Amniotic epithelial cell (primary cell): ENCODE data around the gene VPS41.
"Not testable (repeated sequence)": the region's sequence is repeated elsewhere in the genome, so short reads cannot be mapped to it uniquely, and the experiment has no call there.

Experiments used
- DNase-seq: peaks from one replicate; pipeline ENCODE4 v3.0.0-alpha.2; 2010; ENCODE audit warnings: low read depth

VPS41 gene

DNA sequence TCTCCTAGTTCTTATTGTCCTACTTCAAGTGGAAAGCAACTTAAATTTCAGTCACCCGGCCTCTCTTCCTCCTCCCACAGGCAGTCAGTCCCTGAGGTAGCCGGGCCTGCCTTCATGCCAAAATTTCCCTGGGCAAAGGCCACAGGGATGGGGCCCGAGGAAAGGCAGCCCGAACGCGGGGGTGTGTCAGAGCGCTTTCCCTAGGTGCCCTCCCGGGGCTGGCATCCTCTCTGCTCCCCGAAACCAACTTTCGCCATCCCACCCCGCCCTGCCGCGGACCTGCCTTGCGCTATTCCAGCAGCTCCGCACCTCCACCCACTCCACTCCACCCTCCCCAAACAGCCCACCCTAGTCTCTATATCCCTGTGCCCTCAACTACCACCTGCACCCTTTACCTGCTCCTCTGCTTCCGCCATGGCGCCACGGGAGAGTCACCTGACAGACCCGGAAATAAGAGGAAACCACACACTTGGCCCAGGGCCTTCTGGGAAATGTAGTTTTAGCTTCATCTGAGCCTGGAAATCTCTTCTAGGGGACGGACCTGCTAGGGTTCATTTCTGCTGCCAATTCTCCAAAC lies at the start of gene VPS41:
VPS41 (minus strand) TSS at position 433 of the 577 bp plus-strand sequence; CDS start at position 416, 17 bp downstream.
- DNase-seq: peak; percentile 71

DNA sequence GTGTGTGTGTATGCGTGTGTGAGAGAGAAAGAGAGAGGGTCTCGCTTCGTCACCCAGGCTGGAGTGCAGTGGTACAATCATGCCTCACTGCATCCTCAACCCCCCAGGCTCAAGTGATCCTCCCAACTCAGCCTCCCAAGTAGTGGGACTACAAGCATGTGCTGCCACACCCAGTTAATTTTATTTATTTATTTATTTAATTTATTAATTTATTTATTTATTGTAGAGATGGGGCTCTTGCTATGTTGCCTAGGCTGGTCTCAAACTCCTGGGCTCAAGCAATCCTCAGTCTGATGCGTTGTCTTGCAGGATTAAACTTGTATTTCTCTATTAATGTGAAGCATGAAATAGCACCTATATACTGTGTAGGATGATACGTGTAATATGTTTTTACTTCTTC lies 46.9 kb upstream of the VPS41 start:
- no peak for DNase-seq

DNA sequence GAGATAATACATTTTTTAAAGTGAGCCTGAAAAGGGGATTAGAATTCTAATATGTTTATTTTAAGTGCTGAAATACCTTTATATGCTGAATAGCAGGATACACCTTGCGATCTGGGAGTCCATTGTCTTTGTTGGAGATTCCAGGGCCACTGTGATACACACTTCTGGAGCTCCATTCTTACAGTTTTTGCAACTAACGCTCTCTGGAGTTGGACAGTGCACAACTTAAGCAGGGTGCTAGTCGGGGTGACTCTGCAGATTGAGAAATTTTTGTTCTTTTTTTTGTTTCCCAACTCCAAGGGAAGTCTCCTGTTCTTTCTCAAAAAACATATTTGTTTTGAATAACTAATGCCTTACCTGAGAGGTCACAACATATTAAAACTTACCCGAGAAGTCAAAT lies 45.0 kb upstream of the VPS41 start:
- DNase-seq: no peak

DNA sequence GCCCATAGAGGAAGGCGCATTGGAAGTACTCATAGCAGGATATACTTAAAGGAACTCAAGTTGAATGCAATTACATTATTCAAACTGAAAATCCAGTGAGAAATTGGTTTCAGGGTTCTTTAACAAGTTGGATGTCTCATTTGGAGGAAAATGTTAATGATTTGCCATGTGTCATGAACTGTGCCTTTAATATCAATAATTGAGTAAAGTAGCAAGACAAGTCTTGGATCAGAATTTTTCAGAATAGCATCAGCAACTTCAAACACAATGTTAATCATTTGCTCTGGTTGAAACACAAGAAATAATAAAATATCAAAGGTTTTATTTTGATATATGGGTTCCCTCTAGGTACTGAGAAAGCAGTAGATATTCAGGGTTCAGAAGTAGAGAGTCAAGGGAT lies 44.2 kb upstream of the VPS41 start:
- DNase-seq: no peak

DNA sequence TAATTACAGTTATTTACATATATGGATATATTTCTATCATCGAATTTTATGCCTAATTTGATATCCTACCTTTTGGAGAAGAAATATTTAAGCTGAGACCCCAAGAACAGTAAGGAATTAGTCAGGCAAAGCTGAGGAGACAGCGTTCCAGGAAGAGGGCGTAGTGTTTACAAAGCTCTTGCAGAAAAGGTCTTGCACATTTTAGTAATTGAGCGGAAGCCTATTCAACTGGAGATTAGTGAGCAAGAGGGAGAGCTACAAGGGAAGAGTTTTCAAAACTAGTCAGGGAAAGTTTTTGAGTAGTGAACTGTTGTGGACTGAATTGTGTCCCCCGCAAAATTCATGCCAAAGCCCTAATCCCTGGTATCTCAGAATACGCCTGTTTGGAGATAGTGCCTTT lies 42.2 kb upstream of the VPS41 start:
- no peak for DNase-seq

DNA sequence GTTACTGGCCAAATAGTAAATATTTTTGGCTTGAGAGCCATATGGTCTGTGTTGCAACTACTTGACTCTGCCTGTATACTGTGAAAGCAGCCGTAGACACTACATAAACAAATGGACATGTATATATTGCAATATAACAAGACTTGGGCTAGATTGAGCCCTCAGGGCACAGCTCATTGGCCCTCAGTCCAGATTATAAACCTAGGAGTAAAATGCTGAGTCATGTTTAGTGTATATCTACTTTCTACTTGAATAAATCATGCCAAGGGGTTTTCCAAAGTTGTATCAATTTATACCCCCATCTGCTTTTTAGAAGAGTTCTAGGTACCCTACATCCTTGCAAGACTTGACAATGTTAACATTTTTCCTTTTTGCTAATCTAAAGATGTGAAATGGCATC lies 41.3 kb upstream of the VPS41 start:
- DNase-seq: no peak

DNA sequence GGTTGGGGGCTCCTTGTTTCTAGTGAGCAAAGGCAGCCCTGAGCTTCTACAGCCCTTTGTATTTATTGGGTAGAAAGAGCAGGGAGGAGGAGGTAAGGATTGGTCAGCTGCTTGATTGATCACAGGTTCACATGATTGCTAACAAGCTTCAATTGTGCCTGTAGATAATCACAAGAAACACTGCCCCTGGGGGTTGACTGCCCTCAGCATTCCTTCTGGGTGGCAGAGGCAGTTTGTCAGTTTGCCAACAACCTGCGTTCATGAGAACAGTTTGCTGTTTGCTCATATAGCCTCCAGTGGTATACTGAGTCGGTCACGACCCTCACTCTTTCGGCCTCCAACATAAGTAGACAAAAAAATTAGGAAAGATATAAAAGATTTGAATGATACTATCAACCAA lies 38.5 kb upstream of the VPS41 start:
- not testable (repeated sequence) for DNase-seq

DNA sequence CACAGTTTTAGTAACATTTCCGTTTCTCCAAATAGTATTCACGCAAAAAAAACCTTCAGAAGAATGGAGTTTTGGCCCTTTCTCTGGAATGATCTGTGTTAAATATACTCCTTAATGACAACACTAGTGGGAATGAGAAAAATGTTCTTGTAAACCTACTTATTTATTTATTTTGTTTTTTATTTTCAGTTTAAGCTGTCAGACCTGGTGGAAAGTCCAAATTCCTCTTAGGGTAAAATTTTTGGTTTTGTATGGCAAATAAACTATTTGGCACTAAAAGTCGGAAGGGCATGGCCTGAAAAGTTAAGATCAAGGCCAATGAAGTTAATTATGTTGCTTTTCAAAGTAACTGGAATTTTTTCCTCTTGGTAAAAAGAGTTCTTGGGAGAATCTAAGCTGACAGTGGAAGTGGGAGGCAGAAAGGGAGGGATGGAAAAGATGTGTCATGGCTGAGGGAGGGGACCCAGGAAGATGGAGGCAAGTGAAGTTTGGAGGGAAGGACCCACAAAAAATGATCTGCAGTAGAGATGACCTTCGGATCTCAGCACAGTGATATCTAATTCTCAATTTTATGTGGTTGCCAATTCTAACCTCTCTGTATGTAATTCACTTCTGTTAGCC lies 33.5 kb upstream of the VPS41 start:
- DNase-seq: no peak

DNA sequence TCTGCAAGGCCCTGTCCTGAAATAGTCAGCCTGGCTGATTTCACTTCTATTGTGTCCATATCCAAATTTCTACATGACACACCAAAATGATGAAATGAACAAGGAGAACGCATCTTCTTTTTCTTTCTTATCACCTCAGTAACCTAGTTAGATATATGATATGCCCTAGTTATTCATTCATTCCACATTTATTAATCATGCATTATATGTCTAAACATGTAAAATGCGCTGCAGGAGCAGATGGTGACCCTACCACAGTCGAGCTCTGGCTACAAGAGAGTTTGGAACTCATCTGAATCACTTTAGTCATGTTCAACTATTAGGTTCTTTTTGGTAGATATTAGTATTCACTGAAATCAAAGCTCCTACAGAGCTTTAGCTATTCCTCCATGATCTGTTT lies 31.8 kb upstream of the VPS41 start:
- DNase-seq: no peak

DNA sequence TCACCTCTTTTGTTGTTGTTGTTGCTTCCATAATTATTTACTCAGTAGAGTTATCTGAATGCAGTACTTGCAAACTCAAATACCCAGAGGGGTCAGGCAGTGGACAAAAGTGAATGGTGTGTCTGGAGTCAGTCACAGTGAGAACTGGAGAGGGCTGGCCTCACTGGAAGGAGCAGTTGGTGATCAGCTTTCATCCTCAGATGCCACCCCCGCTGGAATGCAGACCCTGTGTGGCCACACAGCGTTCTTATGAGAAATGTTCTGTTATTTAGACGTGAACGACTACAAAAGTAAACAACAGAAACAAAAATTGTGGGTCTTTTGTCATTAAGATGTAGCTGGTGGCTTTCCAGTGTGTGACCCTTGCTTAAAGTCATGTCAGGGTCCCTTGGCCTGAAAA lies 29.6 kb upstream of the VPS41 start:
- DNase-seq: no peak

DNA sequence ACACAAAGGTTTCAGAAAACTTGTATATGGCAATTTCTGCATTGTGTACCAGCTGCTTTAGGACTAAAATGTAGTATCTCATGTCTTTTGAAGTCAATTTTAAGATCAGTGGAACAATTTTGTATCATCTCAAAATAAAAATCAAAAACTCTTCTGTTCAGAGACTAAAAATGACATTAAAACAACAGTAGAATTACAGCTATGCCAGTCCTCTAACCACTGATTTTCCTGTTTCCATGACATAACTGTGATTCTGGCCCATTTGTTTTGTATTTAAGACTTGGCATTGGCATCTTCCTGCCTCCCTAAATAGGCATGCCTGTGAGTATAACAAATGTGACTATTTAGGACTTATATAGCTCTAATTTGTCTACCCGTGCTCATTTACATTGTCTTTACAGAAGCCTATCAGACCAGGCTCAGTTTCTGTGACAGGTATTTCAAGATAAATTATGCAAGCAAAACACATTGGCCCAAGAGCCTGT lies 29.1 kb upstream of the VPS41 start:
- DNase-seq: no peak

DNA sequence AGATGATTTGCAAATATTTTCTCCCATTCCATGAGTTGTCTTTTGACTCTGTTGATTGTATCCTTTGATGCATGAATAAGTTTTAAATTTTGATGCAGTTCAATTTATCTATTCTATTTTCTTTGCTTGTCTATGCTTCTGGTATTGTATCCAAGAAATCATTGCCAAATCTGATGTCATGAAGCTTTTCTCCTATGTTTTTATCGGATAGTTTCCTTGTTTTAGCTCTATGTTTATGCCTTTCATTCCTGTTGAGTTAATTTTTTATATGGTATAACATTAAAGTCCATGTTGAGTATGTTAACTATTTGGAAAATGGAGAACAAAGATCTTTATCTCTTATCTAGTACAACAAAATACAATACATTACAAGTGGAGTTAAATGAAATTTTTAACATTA lies 27.6 kb upstream of the VPS41 start:
- DNase-seq: no peak

DNA sequence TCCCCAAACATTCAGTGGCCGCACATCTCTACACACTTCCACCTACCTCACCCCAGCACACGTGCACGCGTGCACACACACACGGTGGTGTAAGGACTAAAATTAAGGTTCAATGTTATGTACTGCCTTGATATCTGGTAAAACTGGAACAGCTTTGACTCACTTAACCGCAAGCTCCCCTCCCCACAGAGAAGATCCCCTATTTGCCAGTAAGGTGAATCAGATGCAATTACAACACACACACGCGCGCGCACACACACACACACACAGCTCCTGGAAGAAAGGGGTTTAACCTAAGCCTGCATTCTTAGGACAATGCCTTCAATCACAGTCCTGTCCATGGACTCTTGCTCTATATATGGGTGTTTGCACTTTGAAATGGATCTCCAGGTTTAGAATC lies 25.5 kb upstream of the VPS41 start:
- peak; percentile 38 for DNase-seq

DNA sequence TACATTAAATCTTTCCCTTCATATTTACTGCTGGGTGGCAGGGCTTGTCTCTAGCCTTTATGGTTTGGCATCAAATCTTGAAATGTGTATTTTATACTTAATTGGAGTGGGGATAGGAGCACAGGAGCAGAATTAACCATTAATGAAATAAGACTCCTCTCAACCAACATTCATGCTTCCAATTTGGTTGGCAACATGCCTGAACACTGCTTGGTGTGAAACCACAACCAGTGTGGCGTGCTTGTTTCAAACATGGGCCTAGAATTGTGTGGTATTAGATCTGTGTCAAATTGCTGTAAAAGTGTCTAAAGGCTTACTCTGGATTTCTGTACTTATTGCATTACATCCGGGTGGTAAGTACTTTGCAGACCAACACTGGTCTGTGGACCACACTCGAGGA lies 25.1 kb upstream of the VPS41 start:
- DNase-seq: no peak

DNA sequence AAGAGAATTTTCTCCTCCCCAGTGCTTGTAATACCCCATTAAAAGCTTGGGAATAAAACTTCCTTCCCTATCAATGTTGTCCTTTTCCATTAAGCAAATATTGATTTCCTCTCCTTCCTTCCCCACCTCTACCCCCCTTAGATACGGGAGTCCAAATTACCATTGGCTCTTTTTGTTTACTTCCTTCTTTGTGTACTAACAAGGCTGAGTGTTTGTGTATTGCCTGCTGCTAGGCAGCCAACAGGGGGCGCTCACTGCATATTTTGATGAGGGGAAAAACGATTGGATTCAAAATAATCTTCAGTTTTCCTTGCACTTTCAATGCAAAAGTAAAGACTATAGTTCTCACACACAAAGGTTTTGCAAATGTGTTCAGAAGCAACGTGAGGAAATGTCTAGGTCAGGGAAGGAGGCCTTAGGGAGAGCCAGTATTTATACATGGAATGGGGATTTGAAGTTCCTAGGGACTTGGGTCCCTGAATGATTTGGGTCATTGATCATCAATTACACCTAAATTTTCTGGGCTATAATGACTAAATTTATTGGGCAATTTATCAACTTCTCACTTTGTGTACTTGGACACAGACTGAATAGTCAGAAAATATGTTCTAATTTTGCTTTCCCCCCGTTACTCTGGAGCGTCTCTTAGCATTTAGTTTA lies 23.6 kb upstream of the VPS41 start:
- peak; percentile 34 for DNase-seq

DNA sequence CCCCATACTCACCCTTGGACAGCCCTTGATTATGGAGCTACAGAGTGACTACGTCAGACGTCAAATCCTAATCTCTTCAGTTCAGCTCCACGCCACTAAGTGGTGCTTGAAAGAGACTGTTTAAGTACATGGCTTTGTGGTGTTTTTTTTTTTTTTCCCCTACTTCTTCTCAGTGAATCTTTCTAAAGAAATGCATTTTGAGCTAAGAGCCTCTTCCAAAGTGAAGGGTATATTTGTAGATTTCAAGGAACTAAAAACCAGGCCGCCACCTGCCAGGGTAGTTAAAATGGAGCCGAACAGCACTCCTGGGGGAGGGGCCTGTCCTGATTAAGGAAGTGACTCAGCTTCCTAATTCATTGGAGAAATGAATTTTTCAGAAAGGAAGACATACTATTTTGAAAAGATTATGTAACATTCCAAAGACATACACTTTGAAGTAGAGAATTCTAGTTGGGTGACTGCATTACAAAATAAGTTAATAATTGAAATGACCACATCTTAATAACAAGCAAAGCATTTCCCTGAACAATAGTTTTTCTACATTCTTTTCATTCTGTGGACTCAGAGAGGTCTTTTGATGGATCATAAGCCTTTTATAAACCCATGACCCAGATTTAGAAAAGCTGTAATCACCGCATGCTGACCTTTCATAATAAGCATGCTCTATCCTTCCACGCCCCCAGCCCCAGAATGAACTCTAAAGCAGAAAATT lies 20.6 kb upstream of the VPS41 start:
- peak; percentile 15 for DNase-seq

DNA sequence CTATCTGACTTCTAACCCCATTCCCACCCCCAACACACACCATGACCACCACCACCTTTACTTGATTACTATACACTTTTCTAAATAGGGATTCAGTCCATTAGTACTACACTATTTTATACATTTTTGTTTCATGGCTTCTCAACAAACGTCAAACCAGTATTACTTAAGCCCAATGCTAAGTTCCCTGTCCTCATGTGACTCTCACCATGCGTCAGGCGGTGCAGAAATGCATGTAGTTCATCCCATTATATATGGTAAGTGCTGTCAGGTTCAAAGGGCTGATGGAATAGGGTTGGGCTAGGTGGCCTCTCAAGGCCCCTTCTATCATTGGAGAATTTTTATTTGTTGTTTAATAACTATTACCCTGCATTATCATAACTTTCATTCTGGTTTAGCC lies 19.5 kb upstream of the VPS41 start:
- DNase-seq: no peak

DNA sequence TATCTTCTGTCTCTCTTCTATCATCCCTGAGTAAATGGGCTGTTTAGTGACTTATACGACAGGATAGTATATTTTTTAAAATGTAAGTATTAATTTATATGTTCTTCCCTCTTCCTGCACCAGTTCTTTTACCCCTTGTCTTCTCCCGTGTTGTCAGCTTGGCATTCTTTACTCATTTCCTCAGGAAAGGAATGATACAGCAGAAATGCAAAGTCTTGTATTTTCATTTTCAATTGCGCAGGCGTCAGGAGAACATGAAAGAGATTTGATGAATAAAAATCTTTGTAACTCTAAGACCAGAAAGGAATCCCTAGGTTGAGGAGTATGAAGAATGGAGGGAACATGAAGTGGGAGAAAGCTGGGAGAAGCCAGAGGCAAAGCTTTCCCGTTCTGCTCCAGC lies 18.8 kb upstream of the VPS41 start:
- no peak for DNase-seq

DNA sequence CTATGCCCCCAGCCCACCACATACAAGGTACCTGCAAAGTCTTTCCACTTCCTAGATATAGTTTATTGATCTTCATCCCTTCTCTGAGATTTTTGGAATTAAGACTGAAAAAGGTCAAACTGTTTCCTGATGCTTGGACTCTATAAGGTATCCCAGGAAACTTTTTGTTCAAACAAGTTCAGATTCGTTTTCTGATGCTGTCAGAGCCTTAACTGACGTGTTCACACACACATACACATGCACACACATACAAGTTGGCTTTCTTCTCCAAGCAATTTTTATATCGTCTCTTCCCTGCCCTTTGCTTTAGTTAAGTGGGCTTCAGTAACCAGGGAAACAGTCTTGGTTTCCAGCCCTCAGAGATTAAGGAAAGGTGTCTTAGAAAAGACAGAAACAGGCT lies 11.7 kb upstream of the VPS41 start:
- no peak for DNase-seq

DNA sequence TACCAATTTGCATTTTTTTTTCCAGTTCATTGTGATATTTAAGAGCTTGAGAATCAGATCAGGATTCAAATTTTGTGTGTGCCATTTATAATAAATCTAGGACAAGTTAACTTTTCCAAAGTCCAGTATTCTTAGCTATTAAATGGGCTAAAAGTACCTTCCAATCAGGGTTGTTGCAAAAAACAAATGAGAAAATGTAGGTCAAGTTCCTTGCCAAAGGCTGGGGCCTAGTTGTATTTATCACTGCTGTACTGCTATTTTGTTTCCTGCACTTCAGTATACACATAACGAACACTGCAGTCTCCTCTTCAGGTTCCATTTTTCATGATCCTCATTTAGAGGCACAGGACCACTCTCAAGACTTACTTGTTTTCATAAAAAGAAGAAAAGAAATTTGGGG lies 7.4 kb upstream of the VPS41 start:
- DNase-seq: no peak

DNA sequence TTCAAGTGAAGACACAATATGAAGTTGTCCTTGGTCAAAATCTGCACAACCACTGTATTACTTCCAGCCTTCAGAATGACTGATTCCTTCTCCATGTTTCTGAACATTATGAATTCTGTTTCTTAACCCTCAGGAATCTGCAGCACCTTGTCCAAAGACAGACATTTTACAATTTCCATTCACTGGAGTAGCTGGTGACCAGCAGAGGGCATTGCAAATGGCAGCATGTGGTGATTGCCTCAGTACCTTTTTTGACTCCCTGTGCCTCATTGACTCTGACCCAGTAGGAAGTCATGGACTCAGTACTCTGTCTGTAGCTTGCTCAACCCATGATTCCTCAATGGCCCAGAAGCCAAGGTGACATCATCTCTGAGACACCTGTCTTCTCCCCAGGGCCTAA lies 879 bp upstream of the VPS41 start:
- no peak for DNase-seq

DNA sequence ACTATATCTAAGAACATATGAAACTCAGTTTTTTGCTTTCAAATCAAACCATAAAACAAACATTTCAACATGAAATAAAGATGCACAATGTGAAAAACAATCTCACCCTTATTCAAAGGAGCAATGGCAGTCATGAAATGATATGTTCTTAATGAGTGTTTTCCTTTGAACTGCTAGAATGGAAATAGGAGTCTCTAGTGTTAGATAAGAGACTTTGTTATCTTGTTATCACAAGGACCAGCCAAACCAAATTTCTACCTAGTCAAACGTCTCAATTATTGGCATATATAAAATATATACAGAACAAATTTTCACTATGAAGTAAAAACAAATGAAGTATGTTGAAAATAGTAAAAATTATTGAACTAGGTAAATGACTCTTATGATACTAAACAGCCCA lies 1.2 kb downstream of the VPS41 start:
- no peak for DNase-seq

DNA sequence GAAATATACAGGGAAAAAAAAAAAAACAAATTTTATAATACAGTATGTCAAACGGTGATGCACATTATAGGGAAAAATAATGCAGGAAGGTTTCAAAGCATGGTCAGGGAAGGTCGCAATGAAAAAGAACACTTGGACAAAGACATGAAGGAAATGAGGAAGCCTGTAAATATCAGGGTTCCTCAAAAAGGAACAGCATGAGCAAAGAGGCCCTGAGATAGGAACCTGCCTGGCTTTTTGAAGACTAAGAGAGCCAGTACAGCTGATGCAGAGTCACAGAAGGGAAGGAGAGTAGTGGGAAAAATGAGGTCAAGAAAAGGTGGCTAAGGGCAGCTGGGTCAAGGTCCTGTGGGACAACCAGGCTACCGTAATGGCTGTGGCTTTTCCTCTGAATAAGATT lies 1.9 kb downstream of the VPS41 start:
- DNase-seq: no peak
